Suppressor macrophage treated with lipopolysaccharide for 4 hours (primary cell): Measurements from ENCODE around the gene INTS1.

Experiments used
- DNase-seq: peaks from one replicate; pipeline ENCODE4 v3.0.0-alpha.2; 2020

INTS1 gene

DNA sequence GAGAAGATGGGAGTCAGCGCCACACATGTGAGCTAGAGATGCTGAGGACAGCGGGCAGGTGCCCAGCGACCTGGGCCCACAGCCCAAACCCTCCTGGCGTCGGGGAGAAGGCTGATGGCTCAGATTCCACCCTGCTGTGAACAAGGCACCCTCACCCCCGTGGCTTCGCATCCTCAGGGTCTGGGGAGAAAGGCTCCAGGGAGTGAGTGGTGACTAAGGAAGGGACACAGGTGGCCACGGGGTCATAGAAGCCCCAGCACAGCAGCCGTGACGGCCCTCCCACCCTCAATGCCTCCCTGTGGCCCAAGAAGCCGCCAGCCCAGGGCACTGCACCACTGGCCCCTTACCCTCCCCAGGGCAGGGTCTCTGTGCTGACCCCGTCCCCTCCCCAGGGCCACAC is 19.6 kb downstream of the INTS1 start:
- no peak for DNase-seq

DNA sequence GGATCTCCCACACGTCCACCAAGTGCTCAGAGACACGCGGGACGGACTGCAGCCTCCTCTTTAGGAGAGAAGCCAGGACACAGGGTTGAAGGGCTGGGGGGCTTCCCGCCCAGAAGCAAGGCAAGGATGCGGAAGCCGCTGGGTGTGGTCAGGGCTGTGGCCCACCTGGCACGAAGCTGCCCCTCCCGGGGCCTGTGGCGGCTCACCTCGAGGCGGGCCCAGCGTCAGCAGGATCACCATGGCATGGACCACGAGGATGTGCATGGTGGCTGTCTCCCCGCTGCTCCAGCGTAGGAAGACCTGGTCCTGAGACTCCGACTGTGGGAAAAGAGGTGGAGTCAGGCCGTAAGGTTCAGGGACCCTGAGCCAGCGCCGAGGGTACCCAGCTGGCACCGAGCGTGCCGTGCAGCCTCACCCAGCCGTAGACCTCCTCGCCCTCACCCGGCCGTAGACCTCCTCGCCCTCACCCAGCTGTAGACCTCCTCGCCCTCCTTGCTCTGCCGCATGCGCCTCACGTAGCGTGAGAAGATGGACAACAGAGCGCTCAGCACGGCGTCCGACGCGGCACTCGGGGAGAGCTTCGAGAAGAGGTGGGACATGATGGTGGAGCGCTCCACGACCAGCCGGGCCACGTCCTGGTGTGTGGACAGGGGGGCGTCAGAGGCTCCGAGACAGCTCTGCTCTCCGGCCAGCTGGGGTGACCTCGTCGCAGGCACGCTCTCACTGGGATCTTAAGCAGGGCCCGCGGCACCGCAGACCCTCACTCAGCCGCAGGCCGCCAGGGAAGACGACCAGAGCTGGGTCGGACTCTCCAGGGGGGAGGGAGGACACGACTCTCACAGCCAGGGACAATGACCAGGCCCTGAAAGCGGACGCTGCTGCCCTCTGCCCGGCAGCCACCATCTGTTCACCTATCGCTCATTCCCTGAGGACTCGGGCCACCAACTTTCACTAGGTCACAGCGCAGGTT is 20.4 kb downstream of the INTS1 start:
- no peak for DNase-seq

DNA sequence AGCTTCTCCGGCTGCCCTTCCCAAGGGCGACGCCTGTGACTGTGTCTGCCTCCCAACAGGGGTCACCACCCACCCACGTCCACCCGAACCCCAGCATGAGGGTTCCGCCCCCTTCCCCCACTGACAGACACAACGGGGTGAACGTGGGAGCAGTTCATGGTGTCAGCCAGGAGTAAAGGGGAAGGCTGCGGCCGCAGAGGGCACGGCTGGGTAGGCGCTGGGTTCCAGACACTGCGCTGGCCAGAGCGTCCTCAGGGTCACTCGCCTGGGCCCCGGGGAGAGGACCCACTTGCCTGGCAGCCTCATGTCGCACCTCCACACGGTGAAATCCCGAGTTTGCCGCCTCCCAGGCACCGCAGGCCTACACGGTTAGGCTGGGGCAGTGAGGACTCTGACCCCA is 21.1 kb downstream of the INTS1 start:
- DNase-seq: no peak

DNA sequence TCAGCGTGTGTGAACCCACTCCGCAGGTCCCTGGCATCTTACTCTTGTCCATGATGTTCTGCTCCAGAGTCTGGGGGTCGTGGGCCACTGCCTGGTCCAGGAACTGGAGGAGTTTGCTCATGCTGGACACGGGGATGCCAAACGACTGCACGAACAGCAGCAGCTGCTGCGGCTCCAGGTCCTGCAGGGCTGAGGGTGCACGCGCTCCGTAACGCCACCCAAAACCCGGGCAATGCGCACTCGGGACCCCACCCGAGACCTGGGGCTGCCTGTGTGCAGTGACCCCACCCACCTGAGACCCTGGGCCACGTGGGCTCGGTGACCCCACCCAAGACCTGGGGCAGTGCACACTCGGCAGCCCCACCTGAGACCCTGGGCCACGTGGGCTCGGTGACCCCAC is 22.9 kb downstream of the INTS1 start:
- DNase-seq: no peak

DNA sequence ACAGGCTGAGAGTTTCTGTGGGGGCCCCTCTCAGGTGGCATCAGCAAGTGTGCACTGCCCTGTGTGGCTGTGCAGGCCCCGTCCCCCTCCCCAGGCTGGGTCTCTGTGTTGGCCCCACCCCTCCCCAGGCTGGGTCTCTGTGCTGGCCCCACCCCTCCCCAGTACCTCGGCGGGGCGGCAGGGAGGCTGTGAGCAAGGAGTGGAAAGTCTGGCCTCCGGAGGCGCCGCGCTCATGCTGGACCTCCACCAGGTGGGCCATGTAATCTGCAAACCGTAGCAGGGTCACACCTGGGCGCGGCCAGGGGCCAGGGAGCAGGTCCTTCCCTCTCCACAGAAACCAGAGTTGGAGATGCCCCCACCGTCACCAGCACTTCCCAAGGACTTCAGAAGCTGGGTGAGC is 23.5 kb downstream of the INTS1 start:
- no peak for DNase-seq

DNA sequence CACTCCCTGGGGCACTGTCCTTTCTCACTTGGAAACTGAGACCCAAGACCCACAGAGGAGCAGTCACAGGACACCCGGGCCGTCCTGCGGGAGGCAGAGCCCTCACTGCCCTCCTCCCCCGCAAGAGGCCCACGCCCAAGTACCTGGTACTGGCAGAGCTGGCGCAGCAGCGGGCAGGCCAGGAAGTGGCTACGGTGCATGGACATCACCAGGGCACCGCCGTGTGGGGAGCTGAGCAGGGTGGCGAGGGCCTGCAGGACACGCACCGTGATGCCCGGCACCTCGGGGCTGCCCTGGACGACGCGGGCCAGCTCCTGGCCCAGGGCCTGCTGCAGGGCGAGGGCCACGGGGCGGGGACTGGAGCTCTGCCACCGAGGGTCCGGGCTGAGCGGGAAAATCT is 24.9 kb downstream of the INTS1 start:
- DNase-seq: no peak

DNA sequence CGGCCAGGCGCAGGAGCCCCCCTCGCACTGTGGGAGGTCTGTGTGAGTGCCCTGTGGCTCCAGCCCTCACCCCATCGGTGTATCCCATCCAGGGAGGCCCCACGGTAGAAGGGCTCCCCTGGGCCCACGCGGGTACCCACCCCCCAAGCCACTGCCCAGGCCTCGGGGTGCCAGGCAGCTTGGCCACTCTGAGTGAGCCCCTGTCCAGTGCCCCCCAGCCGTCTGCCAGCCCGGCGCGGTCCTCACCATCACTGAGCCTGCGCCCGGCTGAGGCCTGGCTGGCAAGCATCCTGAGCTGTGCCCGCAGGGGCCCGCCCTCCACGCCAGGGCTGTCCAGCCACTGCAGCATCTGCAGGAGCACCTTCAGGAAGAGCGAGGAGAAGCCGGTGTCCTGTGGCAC is 25.7 kb downstream of the INTS1 start:
- no peak for DNase-seq

DNA sequence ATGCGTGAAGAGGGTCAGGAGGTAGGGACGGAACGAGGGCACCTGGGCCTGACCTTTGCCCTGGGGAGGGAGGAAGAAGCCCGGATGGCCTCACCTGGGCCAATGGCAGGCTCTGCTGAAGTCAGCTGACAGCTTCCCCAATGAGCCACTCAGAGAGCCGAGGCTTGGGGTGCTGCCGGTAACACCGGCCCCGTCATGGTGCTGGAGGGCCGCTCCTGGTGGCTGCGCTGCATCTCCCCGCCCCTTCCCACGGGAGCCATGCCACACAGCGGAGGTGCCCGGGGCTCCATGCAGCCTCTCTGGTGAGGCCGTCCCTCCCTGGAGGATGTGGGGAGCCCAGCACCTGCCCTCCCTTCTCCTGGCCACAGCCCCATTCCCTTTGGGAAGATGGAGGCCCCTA is 27.3 kb downstream of the INTS1 start:
- no peak for DNase-seq

DNA sequence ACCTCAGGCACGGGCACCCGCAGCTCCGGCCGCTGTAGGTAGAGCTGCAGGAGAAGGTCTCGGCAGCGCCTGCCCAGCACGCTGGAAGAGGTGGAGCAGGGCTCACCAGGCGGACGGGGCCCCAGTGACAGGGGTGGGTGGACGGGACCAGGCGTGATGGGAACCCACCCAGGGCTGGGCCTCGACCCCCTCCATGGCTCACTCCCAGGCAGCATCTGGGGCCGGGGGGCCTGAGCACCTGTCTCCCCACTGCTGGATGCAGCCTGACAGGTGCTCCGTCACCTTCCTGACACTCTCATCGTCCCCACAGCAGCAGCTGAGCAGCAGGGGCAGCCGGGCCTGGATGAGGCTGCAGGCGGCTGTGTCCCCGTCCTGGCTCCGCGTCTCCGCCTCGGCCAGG is 28.2 kb downstream of the INTS1 start:
- no peak for DNase-seq

DNA sequence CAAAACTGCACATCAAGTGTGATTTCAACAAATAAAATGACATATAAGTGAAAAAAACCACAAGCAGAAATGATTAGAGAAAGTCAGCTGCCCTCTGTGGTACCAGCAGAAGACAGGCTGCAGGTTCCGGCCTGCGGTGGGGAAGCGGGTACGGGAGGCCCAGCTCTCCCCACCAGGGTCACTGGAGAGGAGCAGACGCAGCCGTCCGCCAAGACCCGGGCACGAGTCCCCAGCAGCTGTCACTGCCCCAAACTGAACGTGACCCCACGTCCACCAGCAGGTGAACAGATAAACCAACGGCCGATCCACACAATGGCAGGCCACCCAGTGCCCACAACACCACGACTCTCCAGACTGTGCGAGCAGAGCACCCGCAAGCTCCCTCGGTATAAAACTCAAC is 28.8 kb downstream of the INTS1 start:
- no peak for DNase-seq

DNA sequence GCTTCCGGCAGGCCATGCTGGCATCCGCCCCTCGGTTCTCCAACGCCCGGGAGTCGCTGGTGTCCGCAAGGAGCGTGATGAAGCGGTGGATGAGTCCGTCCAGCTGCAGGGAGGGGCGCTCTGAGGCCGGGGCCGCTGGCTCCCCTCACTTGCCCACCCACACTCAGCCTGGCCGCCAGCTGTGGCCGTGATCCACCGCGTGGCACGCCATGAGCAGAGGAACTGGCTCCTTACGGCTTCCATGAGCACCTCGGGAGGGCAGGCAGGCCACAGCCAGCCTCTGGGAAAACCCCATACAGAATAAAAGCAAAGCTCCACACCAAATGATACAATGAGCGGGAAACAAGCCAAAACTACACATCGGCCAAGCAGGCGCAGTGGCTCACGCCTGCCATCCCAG is 29.5 kb downstream of the INTS1 start:
- DNase-seq: no peak

DNA sequence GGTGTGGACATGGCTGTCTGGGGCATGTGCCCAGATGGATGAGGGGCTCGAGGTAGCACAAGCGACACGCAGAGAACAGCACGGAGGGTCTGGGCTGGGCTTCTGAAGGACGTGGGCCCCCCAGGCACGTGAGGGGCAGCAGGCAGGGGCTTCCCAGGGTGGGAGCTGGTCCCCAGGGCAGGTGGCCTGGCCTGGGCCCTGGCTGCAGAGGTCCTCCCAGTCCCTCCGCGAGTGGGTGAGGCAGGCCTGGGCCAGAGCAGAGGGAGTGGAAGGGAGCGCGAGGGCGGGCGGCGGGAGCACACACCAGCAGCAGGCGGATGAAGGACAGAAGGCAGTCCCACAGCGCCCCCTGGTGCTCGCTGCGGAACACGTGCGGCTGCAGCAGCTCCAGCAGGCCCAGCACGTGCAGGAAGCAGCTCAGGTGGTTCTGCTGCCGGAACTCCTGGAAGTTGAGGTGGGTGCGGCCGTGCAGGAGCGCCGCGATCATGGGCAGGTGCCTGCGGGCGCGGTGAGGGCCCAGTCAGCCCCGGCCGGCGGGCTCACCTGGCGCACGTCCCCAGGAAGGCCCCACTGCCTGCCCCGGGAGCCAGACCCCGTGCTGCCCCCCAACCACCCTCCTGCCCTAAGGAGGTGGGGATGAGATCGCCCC is 30.2 kb downstream of the INTS1 start:
- peak; percentile 88 for DNase-seq

DNA sequence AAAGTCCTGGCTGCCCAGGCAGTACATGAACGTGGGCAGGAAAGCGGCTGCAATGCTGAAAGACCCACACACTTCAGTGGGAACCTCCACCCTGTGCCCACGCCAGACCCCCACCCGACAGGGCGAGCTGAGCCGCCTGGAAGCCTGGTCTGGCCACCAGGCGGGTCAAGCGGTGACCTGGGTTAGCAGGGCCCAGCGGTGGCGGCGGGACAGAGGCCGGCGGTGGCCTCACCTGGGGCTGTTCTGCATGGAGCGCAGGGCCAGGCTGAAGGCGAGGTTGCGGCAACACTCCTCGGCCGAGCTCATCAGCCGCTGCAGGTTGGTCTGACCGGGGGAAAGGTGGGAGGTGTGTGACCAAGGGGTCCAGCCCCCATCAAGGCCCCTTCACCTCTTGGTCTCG is 33.3 kb downstream of the INTS1 start:
- DNase-seq: no peak

DNA sequence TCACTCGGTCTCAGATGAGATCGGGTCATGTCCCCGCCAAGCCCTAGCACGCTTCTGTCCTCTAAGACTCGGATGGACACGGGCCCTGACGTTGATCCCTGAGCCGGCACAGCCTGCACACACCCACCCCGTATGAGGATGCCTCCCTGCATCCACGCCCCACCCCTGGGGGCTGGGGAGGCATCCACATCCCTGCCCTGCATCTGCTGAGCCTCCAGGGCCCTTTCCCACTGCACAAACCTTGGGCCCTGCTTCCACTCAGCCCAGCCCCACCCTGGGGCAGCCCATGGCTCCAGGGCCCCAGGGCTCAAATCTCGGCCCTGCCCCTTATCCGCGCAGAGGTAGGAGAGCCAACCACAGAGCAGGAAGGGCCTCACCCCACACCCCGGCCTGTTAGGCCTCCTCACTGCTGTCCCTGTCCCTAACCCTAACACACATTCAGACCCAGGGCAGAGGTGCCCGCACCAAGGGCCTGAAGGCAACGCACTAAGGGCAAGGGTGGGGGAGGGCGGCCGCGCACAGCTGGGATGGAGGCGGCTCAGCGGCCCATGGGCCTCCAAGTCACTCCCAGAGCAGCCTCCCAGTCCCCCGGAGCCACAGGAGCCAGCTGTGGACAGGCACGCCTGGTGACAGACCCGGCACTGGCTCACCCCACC is 35.4 kb downstream of the INTS1 start:
- DNase-seq: no peak

DNA sequence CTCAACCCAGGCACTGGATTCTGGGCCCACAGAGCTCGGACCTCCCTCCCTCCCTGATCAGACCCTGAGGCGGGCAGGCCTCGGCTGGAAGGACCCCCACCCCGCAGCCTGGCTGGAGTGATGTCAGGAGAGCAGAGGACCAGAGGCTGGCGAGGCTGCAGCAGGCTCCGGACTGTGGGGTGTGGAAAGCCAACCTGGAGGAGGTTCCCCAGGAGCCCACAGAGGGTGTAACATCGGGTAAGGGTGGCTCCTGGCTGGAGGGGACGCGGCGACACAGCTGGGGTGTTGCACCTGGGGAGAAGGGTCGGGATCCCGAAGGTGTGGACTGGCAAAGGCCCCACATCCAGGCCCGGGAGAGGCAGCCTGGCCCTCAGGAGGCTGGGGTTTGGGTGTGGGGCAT is 36.0 kb downstream of the INTS1 start:
- DNase-seq: no peak

DNA sequence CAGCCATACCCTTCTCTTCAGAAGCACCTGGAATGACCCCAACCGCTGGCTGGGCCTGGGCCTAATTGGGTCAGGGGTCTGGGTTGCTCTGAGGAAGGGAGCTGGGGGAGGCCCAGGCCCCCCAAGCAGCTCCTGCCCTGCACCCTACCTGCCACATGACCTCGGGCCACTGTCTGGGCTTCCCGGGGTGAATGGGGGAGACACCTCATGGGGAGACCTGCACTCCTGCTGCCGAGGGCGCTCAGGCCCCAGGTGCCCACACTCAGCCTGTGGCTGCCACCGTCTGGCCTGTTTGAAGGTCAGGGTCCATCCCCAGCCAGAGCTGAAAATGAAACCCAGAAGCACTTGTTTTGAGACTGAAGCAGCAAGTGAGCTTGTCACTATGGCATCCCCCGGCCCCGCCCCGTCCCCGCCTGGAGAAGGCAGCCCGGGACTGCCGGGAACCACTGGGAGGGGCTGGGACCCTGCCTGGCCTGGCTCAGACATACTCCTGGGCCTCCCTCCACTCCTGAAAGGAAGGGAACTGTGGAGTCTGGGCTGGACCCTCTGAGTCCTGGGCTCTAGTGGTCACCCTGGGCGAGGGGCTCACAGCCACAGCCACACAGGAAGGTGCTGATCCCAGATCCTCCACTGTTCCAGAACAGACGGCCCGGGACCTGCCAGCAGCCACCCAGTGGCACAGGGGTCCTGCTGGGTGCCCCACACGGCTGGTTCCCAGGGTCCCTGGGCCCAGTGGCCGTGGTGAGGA is 37.5 kb downstream of the INTS1 start:
- DNase-seq: peak; percentile 32

DNA sequence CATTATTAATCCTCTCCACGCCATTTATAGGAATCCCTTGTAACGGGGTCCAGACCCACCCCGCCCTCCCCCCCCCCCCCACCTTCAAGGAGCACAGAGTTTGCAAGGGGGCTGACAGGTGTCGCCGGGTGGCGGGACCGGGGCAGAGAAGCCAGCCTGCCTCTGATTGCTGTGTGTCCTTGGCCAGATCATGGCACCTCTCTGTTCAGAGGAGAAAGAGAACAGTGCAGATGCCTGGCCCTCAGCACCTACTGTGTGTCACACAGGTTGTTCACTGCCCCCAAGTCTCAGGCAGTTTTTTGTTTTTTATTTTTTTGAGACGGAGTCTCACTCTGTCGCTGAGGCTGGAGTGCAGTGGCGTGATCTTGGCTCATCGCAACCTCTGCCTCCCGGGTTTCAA is 39.5 kb downstream of the INTS1 start:
- no peak for DNase-seq

DNA sequence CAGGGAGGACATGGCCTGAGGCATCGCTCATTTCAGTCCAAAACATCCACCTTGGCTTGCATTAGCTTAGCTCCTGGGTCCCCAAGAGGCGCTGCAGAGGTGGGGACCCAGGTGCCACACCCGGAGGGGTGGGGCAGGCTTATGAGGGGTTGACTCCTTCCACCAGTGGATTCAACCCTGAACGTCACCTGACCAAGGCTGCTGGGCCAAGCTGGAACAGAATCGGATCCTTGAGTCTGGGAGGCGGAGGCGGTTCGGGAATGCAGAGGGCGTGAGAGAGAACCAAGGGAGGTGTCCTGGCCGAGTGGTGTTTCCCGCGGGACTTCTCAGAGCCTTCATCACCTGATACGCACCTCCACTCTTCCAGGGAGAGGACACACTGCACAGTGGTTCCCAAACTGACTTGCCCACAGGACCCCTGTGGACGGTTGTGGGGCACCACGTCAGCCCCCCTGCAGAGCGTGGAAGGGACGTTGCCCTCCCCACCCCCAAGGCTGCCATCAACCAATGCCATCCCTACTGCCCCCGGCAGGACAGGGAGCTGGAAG is 40.4 kb downstream of the INTS1 start:
- no peak for DNase-seq

DNA sequence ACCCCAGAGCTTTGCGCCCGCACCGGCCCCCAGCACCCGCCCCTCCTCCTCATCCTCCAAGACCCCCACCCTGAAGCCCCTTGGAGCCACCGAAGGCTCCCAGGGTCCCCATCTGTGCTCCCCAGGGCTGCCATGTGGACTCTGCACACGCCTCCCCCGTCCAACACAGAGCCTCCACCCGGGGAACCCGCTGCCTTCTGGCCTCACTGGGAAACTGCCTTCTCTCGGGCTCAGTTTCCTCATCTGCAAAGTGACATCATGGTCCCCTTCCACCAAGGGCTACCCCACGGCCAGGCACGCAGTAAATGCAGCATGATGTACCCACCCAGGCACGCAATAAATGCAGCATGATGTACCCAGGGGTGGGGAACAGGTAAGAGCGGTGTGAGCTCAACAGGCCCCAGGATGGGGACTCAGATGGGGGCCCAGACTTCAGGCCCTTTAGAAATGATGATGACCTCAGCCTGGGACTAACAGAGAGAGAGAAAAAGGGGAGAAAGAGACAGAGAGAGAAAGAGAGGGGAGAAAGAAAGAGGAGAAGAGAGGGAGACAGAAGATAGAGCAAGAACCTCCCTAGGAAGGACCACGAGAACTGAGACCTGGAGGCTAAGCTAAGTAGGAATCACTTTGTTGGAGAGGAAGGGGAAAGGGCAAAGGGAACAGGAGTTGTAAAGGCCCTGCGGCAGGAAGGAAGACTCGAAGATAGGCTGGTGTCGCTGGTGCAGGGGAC is 42.4 kb downstream of the INTS1 start:
- peak; percentile 11 for DNase-seq

DNA sequence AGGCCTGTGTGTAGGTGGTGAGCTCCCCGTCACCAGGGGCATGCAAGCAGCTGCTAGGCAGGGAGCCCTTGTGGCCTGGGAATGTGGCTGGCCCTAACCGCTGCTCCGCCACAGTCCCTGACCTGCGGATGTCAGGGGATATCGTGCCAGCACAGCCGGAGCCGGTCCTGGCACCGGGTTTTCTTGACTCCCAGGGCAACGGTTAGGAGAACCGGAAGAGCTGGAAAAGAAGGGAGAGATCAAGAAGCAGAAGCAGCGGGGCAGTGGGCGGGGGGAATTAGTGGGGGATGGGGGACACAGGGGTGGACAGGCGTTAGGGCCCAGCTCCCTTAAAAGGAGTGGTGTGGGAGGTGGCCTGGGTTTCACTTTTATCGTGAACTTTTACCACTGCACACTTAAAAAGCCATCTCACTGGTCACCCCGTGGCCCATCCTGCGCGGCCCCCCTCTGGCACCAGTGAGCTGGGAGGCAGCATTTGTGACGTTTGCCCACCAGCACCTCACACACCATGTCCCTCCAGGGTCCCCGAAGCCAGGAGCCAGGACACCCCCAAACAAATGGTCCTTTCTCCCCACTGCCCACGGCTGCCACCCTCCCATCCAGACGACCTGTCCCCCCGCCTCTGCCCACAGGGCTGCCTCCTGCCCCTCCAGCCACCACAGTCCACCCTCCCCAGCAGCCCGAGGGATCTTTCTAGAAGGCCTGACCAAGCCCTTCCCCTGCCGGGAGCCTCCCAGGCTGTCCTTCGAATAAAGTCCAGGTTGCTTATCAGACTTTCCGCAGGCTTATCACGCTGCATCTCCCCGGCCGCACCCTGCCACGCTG is 43.2 kb downstream of the INTS1 start:
- DNase-seq: peak; percentile 86
